ENCODE measurements around the gene USP36.

USP36 gene

GRCh38 chr17:78763561-78763960, 77.1 kb downstream of the USP36 start:
- H3F3A ChIP-seq (ENCODE audit: control insufficient read depth, insufficient read depth): peaks cover 9% of the 10 kb centered on the region
- H3K79me2 ChIP-seq (ENCODE audit: control insufficient read depth, low read length): peaks cover 95% of the 10 kb centered on the region
- H3K36me3 ChIP-seq (ENCODE audit: control insufficient read depth, low read length): peaks cover 5% of the 10 kb centered on the region; the same call in 1 of the 2 replicates
- TF ChIP-seq EZH2phosphoT487 (IDR thresholded peaks at IDR 0.05; ENCODE audit: borderline replicate concordance, low read length): no peak
- no peak for TF ChIP-seq CTCF (IDR thresholded peaks at IDR 0.05; ENCODE audit: low read depth, low read length, poor library complexity, severe bottlenecking)
- H3K9me2 ChIP-seq (replicated peaks; ENCODE audit: control insufficient read depth, low read length): no peaks in the 10 kb centered on the region
- H3K27me3 ChIP-seq (ENCODE audit: control insufficient read depth, low read length): no peaks in the 10 kb centered on the region
- H3K4me2 ChIP-seq (ENCODE audit: low read length): no peak overlapping the region
- no peak overlapping the region for H3K27ac ChIP-seq (ENCODE audit: low read depth, low read length)
- H3K9me3 ChIP-seq (ENCODE audit: control insufficient read depth, insufficient read depth, low read length): no peaks in the 10 kb centered on the region
- peaks cover 61% of the 10 kb centered on the region for H3K4me1 ChIP-seq (ENCODE audit: control insufficient read depth, low read length)
- no peak overlapping the region for H3K4me3 ChIP-seq (ENCODE audit: low read length)
- peaks cover 21% of the 10 kb centered on the region; the same call in 1 of the 2 replicates for H4K20me1 ChIP-seq (ENCODE audit: control insufficient read depth, insufficient read depth, low read depth, low read length)

GRCh38 chr17:78761789-78762406, 78.7 kb downstream of the USP36 start:
- Histone ChIP-seq H3K4me1 (ENCODE audit: control insufficient read depth, low read length) (peaks cover 64% of the 10 kb centered on the region), H3K4me3 (ENCODE audit: low read length) (no peak overlapping the region), H3K27me3 (ENCODE audit: control insufficient read depth, low read length) (no peaks in the 10 kb centered on the region), H4K20me1 (ENCODE audit: control insufficient read depth, insufficient read depth, low read depth, low read length) (peaks cover 13% of the 10 kb centered on the region; the same call in 1 of the 2 replicates), H3F3A (ENCODE audit: control insufficient read depth, insufficient read depth) (peaks cover 9% of the 10 kb centered on the region), H3K27ac (ENCODE audit: low read depth, low read length) (no peak overlapping the region), H3K79me2 (ENCODE audit: control insufficient read depth, low read length) (peaks cover 95% of the 10 kb centered on the region), H3K9me2 (replicated peaks; ENCODE audit: control insufficient read depth, low read length) (no peaks in the 10 kb centered on the region), H3K4me2 (ENCODE audit: low read length) (no peak overlapping the region; the same call in 1 of the 2 replicates), H3K9me3 (ENCODE audit: control insufficient read depth, insufficient read depth, low read length) (no peaks in the 10 kb centered on the region), H3K36me3 (ENCODE audit: control insufficient read depth, low read length) (peaks cover 5% of the 10 kb centered on the region; the same call in 1 of the 2 replicates)
- TF ChIP-seq CTCF (IDR thresholded peaks at IDR 0.05; ENCODE audit: low read depth, low read length, poor library complexity, severe bottlenecking): no peak
- no peak for TF ChIP-seq EZH2phosphoT487 (IDR thresholded peaks at IDR 0.05; ENCODE audit: borderline replicate concordance, low read length)

GRCh38 chr17:78759969-78760352, 80.7 kb downstream of the USP36 start:
- H3K4me1 ChIP-seq (ENCODE audit: control insufficient read depth, low read length): peaks cover 63% of the 10 kb centered on the region
- H3K9me2 ChIP-seq (replicated peaks; ENCODE audit: control insufficient read depth, low read length): no peaks in the 10 kb centered on the region
- H4K20me1 ChIP-seq (ENCODE audit: control insufficient read depth, insufficient read depth, low read depth, low read length): peaks cover 9% of the 10 kb centered on the region; the same call in 1 of the 2 replicates
- no peaks in the 10 kb centered on the region for H3K27me3 ChIP-seq (ENCODE audit: control insufficient read depth, low read length)
- H3K4me3 ChIP-seq (ENCODE audit: low read length): peak overlapping the region; percentile 64
- peak overlapping the region; percentile 94 for H3K4me2 ChIP-seq (ENCODE audit: low read length)
- peaks cover 94% of the 10 kb centered on the region for H3K79me2 ChIP-seq (ENCODE audit: control insufficient read depth, low read length)
- H3F3A ChIP-seq (ENCODE audit: control insufficient read depth, insufficient read depth): peaks cover 13% of the 10 kb centered on the region
- no peaks in the 10 kb centered on the region for H3K9me3 ChIP-seq (ENCODE audit: control insufficient read depth, insufficient read depth, low read length)
- H3K36me3 ChIP-seq (ENCODE audit: control insufficient read depth, low read length): peaks cover 5% of the 10 kb centered on the region; the same call in 1 of the 2 replicates
- H3K27ac ChIP-seq (ENCODE audit: low read depth, low read length): peak overlapping the region; percentile 69
- no peak for TF ChIP-seq CTCF (IDR thresholded peaks at IDR 0.05; ENCODE audit: low read depth, low read length, poor library complexity, severe bottlenecking)
- no peak for TF ChIP-seq EZH2phosphoT487 (IDR thresholded peaks at IDR 0.05; ENCODE audit: borderline replicate concordance, low read length)
